Sigmoid colon (tissue), 4 donors: ENCODE measurements around the gene AKIP1.

Source experiments
- CTCF ChIP-seq, 4 experiments: fragments of 450-650 bp in 3 of 4; fragments of 200-600 bp in 1 of 4; IDR thresholded peaks; one replicate each; pipeline ENCODE4 v1.5.1; 2016 to 2019; ENCODE audit warnings: antibody characterized with exemption in 4 of 4, mild to moderate bottlenecking in 3 of 4, moderate library complexity in 2 of 4
- EP300 ChIP-seq, 4 donors: sonication (generic); formaldehyde crosslinking; IDR thresholded peaks; one replicate each; pipeline ENCODE4 v1.6.1; 2017; ENCODE audit warnings: antibody characterized with exemption in 4 of 4
- POLR2A ChIP-seq, 2 donors: fragments of 450-650 bp; IDR thresholded peaks; one replicate each; pipeline ENCODE4 v1.6.1; 2016; ENCODE audit warnings: antibody characterized with exemption in 2 of 2, mild to moderate bottlenecking in 2 of 2, moderate library complexity in 2 of 2
- POLR2AphosphoS5 ChIP-seq, 4 donors: sonication (generic); formaldehyde crosslinking; IDR thresholded peaks; one replicate each; pipeline ENCODE4 v1.6.1; 2017; ENCODE audit warnings: antibody characterized with exemption in 4 of 4

- no peak for TF ChIP-seq CTCF (IDR thresholded peaks at IDR 0.05)
- no peak for TF ChIP-seq POLR2A (IDR thresholded peaks at IDR 0.05)
- no peak for TF ChIP-seq EP300 (IDR thresholded peaks at IDR 0.05)
- no peak for TF ChIP-seq POLR2AphosphoS5 (IDR thresholded peaks at IDR 0.05)
Observed at GRCh38 chr11:8948886-8949285, 37.9 kb downstream of the AKIP1 start.
